ENCODE measurements around the gene CCDC80. TPM values are rescaled to one million over a fixed set of nuclear protein-coding genes. Genes with fewer than 3 reads are reported as not detected.

CCDC80 gene, protein sequence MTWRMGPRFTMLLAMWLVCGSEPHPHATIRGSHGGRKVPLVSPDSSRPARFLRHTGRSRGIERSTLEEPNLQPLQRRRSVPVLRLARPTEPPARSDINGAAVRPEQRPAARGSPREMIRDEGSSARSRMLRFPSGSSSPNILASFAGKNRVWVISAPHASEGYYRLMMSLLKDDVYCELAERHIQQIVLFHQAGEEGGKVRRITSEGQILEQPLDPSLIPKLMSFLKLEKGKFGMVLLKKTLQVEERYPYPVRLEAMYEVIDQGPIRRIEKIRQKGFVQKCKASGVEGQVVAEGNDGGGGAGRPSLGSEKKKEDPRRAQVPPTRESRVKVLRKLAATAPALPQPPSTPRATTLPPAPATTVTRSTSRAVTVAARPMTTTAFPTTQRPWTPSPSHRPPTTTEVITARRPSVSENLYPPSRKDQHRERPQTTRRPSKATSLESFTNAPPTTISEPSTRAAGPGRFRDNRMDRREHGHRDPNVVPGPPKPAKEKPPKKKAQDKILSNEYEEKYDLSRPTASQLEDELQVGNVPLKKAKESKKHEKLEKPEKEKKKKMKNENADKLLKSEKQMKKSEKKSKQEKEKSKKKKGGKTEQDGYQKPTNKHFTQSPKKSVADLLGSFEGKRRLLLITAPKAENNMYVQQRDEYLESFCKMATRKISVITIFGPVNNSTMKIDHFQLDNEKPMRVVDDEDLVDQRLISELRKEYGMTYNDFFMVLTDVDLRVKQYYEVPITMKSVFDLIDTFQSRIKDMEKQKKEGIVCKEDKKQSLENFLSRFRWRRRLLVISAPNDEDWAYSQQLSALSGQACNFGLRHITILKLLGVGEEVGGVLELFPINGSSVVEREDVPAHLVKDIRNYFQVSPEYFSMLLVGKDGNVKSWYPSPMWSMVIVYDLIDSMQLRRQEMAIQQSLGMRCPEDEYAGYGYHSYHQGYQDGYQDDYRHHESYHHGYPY
- 6.4 and 12.3 TPM in 2 replicates for total RNA-seq (2014; rRNA removed; shearing (Covaris generic))
- 3.8 and 4.1 TPM in 2 replicates for polyA plus RNA-seq (2014; cell fraction: nucleus; rRNA removed)

DNA sequence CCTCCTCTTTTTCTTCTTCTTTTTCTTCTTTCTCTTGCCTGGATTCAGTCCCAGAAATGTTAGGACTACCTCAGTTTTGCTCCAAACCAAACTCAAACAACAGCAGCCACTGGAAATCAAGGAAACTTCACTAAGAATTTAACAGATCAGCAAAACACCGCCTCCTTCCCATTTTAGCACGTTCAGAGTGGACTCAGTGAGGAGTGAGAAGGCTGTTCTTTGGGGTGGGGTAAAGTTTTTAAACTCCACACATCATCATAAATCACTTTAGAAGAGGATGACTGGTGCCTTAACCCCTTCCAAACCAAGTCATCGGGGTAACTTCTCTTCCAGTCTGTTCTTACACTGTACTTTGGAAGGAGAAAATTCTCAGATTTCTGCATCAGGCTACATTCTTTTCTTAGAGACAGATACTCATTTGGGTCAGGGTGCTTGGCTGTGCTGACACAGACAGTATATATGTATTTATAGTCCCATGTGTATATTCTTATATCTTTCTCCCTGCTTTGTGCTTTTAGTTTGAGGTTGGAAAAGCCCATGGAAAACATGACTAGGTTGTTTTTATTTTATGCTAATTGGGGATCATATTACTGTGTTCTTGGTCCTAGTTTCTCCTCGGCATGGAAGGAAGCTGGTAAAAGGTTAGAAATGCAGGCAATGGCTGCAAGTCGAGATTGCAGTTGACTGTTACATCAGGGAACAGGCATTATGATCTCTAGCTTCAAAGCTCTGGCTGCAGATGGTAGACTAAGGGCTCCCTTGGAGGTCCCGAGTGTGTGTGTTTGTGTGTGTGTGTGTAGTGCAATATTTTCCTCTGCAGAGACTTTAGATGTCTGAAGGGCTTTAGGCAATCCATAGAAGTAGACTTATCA, at the start of gene CCDC80:
TSS of gene CCDC80 (minus strand) at position 214 of the 872 bp plus-strand sequence. CDS start 1,238 bp downstream, outside the sequence.
- peak; percentile 87 for DNase-seq (ENCODE audit: extremely low read depth, low read depth)

DNA sequence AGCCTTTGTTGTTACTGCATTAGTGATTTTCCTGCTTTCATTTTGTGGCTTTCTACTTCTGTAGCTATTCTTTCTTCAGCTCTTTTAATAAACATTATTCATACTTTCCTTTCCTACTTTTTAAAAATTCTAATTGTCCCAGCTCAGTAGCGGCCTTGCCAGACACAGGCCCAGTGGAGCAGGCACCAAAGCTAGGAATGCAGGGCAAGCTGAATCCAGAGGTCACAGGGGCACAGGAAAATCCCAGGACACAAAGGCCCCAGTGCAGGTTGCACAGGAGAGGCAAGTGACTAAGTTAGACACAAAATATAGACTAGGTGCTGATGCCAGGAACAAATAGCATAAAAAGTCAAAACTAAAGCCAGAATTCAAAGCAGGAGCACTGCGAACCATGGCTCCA, 49.0 kb upstream of the CCDC80 start:
- no peak for DNase-seq (ENCODE audit: extremely low read depth, low read depth)

DNA sequence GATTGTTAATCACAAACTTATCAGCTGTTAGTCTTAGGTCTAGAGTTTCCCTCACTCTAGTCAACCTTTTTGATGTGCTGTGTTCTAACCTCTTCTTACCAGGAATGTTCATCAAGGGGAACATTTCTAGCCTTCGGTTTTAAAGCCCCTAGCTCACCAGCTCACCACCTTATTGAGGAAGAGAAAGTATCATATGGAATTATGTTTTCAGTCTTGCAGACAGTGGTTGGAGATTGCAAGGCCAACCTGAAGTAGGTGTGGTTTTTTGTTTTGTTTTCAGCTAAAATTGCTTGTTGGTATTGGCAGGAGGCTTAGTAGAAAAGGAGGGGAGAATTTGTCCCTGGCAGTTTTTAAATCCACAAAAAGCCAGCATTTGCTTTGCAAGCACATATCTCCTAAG, 48.4 kb upstream of the CCDC80 start:
- no peak for DNase-seq (ENCODE audit: extremely low read depth, low read depth)

DNA sequence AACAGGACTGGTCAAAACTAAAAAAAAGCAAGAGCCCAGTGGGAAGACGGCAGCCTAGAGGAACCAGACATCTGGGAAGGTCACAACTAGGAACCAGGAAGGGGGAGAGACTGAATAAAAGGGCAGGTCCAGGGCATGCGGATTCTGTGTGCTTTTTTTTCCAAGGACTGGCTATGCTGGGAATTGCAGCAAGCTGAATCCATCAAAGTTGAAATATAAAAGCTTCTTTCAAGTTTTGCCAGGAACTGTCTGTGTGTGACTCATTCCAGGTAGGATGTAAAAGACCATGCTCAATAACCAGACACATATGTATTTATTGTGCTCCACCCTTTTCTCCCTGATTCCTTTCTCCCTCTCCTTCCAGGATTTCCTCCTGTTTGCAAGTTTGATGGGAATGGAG, 47.9 kb upstream of the CCDC80 start:
- no peak for DNase-seq (ENCODE audit: extremely low read depth, low read depth)

DNA sequence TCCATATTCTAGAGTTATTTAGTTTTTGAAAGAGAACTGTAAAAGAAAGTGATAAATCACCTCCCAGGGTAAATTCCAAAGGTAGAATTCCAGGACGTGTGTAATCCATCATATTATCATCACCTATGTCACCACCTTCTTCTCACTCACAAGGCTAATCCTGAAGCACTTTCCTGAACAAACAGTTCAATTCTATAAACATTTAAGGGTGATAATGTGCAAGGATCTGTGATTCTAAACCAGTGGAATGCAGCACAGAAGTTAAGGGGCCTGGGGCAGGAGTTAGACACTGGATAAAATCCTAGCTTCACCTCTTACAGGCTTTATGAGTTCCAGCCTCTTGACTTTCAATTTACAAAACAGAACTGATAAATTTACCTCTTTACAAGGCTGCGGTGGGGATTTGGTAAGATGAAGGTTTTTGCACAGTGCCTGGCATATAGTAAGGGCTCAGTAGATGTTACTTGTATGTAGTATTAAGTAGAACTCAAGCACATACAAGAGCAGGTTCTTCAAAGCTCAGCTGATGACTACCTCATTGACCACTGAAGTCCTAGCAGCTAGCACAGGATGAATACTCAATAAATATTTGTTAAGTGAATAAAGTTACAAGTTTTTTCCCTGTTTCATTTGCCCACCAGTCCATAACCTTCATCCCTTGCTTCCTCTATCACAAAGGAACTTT, 47.3 kb upstream of the CCDC80 start:
- no peak for DNase-seq (ENCODE audit: extremely low read depth, low read depth)

DNA sequence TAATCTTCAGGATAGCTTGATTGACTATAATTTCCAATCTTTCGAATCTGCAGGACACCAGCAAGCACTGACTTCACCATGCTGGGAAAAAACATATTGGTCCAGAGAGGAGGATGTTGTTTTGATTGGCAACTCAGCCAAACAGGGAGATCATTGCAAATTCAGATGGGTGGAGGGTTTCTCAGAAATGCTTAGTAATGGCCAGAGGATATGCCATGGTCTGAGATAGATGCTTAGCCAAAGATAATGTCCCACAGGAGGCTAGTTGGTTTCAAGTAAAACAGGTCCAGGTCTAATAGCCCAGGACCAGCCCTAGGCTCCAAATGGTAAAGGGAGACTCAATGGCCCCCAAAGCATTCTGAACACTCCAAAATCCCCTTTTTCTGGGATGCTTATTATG, 46.7 kb upstream of the CCDC80 start:
- DNase-seq (ENCODE audit: extremely low read depth, low read depth), result no peak

DNA sequence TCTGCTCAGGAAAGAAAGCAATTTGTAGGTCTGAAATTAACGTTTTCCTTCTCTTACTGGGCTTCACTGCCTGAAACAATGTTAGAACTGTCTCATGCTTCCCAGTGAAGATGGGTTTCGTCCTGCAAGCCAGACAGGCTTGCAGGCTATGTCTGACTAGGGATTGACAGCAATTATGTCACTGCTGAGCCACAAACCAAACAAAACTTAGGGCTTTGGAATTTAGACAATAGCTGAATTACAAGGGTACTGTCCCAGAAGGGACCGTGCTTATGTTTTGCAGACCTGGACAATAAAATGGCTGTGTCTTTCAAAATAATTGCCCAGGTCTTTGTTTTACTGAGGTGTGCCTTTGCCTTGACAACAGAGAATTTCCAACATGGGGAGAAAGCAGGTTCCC, 46.3 kb upstream of the CCDC80 start:
- DNase-seq (ENCODE audit: extremely low read depth, low read depth), result no peak

DNA sequence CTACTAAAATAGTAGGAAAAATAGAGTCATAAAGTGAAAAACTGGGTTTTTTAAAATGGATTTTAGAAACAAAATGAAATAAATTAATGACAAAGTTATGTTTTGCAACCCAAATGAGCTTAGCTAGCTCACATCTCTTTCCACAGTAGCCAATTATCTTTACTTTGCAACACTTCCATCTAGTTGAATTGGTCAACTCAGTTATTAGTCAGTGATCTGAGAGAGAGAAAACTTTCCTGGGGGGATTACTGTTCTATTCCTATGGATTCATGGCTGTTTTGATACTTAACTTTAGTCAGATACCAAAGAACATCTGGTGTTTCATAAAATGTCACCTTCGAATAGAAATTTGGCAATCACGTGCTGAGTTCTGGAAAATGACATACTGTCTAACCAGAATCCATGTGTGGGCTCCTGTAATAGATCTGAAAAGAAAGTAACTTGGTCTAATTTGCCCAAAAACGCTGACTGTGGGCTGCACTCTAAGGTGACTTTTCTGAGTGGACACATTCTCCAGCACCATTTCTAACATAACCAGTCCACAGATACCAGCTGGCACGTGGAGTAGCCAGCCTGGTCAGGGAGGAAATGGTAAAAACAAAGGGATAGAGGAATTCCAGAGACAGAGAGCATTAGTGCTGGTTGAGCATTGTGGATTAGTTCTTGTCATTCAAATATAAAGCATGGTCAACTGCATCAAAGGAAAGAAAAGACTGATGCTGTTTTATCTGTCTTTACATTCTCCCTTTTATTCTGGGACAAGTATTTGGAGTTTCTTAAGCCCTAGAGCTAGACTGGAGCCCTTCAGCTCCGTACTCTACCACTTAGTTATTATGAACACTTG, 45.2 kb upstream of the CCDC80 start:
- no peak for DNase-seq (ENCODE audit: extremely low read depth, low read depth)

DNA sequence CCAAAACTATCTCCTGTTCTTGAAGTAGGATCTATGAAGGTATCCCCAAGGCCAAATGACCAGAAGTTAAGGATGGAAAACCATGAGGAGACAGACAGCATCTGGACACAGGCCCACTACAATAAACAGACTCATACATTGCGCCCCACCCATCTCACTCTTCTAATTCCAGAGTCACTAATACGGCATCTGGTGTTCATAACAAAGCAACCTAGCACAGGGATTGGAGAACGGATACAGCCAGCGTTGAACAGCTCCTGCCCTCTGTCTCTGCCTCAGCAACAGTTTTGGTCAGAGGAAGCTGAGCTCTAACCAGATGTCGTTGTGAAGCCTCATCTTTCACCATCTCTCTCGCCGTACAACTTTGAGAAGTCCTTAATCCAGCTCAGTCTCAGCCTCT, 44.5 kb upstream of the CCDC80 start:
- DNase-seq (ENCODE audit: extremely low read depth, low read depth), result no peak

DNA sequence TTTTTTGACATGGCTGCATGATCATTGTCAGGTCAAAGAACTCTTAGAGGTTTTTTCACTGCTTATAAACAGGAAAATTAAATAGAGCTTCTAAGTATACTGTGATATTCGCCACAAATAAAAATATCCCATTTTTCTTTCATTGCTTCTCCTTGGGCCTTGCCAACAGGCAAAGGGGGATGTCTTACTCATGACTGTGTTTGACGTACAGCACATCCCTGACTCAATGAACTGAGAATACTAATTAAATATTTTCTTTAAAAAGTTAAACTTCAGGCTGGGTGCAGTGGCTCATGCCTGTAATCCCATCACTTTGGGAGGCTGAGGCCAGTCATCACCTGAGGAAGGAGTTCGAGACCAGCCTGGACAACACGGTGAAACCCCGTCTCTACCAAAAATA, 41.4 kb upstream of the CCDC80 start:
- DNase-seq (ENCODE audit: extremely low read depth, low read depth), result no peak

DNA sequence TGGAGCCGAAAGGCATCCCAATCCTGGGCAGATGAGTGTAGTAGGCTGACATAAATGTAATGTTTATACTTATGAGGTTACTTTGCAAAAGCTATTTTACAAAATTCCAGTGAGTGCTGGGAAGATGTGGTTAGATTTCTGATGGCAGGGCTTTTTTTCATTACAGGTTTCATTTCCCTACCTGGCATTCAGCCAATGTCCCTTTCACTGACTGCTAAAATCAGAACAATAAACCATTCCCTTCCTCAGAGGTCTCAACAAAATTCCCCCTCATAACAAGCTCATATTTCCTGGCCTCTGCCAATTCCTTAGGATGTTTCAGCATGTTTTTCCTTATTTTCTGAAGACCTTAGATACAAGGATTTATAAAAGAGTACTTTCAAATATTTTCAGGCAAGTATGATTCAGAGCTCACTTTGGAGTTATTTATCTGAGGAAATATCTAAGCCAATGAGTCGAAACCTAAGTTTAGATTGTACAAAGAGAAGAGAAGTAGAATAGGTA, 40.9 kb upstream of the CCDC80 start:
- no peak for DNase-seq (ENCODE audit: extremely low read depth, low read depth)

DNA sequence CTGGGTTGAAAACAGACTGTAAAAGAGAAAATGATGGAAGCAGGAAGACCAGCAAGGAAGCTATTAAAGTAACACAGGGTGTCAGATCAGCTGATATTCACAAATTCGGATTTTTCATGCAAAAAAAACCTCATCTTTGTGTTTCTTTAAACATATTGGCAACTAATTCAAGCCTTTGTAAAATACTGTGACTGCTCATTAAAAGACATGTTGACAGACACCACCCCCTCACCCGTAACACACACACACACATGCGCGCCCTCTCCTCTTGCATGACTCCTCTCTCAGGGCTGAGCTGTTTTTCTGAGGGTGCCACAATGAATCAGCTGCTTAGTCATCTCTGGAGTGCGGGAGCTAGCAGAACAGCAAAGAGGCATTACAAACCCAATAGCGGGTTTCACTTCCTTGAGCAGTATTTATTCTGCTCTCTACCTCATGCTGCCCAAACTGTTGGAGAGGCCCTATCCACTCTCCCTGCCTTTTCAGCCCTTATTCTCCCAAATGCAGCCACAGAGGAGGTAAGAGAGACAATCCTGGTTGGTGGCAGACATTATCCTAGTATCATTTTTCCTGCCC, 35.8 kb upstream of the CCDC80 start:
- peak; percentile 73 for DNase-seq (ENCODE audit: extremely low read depth, low read depth)

DNA sequence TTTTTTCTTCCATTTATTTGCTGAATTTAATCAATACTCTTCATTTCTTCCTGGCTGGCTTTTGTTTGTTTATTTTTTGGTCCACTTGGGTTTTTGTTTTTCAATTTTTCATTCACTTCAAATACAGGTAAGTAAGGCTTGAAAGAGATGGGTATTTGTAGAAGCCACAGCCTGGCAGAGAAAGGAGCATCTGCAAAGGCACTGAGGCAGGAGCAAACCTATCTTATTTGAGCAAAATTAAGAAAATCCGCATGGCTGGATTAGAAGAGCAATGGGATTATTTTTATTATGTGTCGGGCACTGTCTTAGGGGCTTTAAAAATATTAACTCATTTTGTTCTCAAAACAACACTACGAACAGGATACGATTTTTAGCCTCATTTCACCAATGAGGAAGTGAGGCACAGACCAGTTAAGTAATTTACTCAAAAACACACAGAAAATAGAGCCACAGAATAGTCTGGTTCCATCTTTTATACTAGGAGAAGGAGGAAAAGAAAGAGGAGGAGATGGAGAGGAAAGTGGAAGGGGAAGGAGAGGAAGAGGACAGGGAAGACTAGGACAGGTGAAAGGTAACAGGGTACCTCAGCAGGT, 35.1 kb upstream of the CCDC80 start:
- no peak for DNase-seq (ENCODE audit: extremely low read depth, low read depth)

DNA sequence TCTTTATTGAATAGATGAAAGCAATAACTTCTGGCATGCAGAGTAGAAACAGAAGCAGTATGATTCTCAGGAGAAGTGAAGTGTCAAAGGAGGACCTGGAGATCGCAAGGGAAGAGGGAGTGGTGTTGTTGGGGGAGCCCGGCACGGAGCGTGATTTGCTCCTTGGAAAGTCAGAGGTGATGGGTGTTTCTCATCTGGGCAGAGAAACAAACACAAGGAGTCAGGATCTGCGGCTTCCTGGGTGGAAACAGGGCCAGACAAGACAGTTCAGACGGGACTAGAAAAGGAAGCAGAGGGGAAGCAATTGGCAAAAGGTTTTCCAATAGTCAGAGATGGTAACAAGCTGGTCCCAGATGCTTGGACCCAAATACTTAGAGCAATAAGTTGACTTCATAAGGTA, 34.4 kb upstream of the CCDC80 start:
- no peak for DNase-seq (ENCODE audit: extremely low read depth, low read depth)

DNA sequence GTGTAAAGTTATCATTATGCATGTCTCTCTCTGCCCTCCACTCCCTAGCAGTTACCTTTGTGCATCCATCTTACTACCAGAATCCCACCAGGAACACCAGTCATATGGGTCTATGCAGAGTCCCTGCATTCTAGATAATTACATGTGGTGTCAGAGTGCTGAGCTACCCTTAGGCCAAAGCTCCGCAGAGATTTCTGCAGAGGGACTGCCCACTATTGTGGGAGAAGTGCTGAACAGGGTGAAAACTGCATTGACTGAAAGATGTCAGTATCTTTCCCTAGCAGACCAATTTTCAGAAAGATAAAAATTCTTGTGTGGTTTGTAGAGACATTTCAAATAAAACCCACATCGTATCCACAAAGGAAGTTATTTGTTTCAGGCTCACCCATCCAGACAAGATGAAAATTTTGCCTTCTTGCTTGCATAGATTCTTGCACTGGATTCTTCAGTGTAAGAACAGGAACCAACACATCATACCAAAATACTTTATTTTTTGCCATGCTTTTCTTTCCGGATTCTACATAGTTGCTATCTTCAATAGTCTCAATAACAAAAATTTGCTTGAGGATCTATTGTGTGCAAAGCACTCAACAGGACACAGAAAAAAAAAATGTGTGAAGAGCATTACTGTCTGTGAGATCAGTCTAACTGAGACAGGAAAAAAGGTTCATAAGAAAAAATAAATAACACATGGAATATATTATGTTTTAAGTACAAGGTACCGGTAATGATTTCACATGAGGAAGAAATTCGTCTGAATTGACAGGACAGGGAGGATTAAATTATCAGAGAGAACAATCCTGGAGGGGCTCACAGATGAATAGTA, 32.0 kb upstream of the CCDC80 start:
- no peak for DNase-seq (ENCODE audit: extremely low read depth, low read depth)

DNA sequence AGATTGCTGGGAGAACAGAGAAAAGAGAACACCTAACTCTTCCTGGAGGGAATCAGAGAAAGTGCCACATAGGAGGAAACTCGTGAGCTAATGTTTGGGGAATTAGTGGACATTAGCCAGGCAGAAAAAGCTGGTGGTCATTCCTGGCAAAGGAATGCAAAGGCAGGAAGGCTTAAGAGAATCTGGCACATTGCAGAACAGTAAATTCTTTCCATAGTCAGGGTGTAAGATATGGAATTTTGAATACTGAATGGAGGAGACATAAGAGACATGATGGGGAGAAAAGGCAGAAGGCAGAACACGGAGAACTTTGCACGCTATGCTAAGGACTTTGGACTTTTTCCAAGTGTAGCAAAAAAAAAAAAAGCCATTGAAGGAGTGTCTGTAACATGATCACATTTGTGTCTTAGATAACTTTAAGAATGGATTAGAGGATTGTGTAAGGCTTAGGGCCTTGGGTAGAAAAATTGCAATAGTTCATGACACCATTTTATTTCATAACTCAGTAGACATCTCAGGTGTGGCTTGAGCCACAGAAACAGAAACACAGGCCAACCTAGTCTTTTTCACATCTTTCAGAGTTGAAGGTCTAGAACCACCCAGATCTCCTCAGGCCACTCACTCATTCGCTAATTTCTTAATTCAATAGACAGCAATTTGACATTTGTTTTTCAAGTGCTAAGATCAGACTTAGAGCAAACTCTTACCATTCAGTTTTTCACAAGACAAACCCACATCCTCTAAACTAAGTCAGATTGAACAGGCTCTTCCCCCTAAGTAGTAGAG, 31.2 kb upstream of the CCDC80 start:
- no peak for DNase-seq (ENCODE audit: extremely low read depth, low read depth)
